Parathyroid adenoma (tissue), 2 donors: ENCODE data around the gene EIF3M.

Experiments
- H2AFZ ChIP-seq: fragments of 300-600 bp; sonication (generic); one replicate; pipeline ENCODE4 v1.7.0; 2017; ENCODE audit warnings: antibody characterized with exemption, mild to moderate bottlenecking
- H3K27ac ChIP-seq: fragments of 300-600 bp; sonication (generic); one replicate; pipeline ENCODE4 v1.7.0; 2017
- H3K27me3 ChIP-seq: fragments of 300-600 bp; sonication (generic); one replicate; pipeline ENCODE4 v1.7.0; 2017; ENCODE audit warnings: low read length; ENCODE audit not compliant: control insufficient read depth, insufficient read depth
- H3K36me3 ChIP-seq: fragments of 300-600 bp; sonication (generic); one replicate; pipeline ENCODE4 v1.7.0; 2017; ENCODE audit warnings: low read length; ENCODE audit not compliant: control insufficient read depth, insufficient read depth
- H3K4me1 ChIP-seq: fragments of 300-600 bp; sonication (generic); one replicate; pipeline ENCODE4 v1.7.0; 2017; ENCODE audit warnings: control low read depth
- H3K4me2 ChIP-seq: fragments of 300-600 bp; sonication (generic); one replicate; pipeline ENCODE4 v1.7.0; 2017; ENCODE audit warnings: low read length
- H3K4me3 ChIP-seq: fragments of 300-600 bp; sonication (generic); one replicate; pipeline ENCODE4 v1.7.0; 2017; ENCODE audit warnings: low read depth, low read length
- H3K79me2 ChIP-seq: fragments of 300-600 bp; sonication (generic); one replicate; pipeline ENCODE4 v1.7.0; 2017; ENCODE audit warnings: control low read depth
- H3K9ac ChIP-seq: fragments of 300-600 bp; sonication (generic); one replicate; pipeline ENCODE4 v1.7.0; 2017; ENCODE audit warnings: mild to moderate bottlenecking
- H3K9me3 ChIP-seq: fragments of 300-600 bp; sonication (generic); one replicate; pipeline ENCODE4 v1.7.0; 2017; ENCODE audit warnings: low read length; ENCODE audit not compliant: control insufficient read depth
- TF ChIP-seq, protein P1 (sequence below): fragments of 300-600 bp; sonication (generic); IDR thresholded peaks from one replicate; pipeline ENCODE4 v1.7.0; 2017; ENCODE audit warnings: antibody characterized with exemption, mild to moderate bottlenecking
- donor health status: primary hyperparathyroidism.

Gene EIF3M

DNA sequence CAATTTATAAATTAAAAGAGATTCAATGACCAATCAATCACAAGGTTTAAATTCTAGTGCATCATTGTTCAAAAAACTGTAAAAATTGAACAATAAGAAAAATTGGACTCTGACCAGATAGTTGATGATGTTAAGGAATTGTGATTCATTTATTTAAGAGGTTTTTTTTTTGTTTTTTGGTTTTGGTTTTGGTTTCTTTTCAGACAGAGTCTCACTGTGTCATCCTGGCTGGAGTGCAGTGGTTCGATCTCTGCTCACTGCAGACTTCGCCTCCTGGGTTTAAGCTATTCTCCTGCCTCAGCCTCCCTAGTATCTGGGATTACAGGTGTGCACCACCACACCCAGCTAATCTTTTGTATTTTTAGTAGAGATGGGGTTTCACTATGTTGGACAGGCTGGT is 17.1 kb upstream of the EIF3M start:
- H3K27ac ChIP-seq, result no peak overlapping the region
- no peak overlapping the region for H3K9ac ChIP-seq
- no peaks in the 10 kb centered on the region for H3K36me3 ChIP-seq
- no peak overlapping the region for H2AFZ ChIP-seq
- H3K4me3 ChIP-seq, result no peak overlapping the region
- no peaks in the 10 kb centered on the region for H3K27me3 ChIP-seq
- no peaks in the 10 kb centered on the region for H3K4me1 ChIP-seq
- H3K79me2 ChIP-seq, result no peaks in the 10 kb centered on the region
- no peak overlapping the region for H3K4me2 ChIP-seq
- no peaks in the 10 kb centered on the region for H3K9me3 ChIP-seq
- TF ChIP-seq, protein P1, sequence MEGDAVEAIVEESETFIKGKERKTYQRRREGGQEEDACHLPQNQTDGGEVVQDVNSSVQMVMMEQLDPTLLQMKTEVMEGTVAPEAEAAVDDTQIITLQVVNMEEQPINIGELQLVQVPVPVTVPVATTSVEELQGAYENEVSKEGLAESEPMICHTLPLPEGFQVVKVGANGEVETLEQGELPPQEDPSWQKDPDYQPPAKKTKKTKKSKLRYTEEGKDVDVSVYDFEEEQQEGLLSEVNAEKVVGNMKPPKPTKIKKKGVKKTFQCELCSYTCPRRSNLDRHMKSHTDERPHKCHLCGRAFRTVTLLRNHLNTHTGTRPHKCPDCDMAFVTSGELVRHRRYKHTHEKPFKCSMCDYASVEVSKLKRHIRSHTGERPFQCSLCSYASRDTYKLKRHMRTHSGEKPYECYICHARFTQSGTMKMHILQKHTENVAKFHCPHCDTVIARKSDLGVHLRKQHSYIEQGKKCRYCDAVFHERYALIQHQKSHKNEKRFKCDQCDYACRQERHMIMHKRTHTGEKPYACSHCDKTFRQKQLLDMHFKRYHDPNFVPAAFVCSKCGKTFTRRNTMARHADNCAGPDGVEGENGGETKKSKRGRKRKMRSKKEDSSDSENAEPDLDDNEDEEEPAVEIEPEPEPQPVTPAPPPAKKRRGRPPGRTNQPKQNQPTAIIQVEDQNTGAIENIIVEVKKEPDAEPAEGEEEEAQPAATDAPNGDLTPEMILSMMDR, result no peak

- Histone ChIP-seq H3K79me2 (no peaks in the 10 kb centered on the region), H3K9me3 (no peaks in the 10 kb centered on the region), H3K4me3 (no peak overlapping the region), H3K4me2 (no peak overlapping the region), H3K27me3 (no peaks in the 10 kb centered on the region), H3K27ac (no peak overlapping the region), H3K36me3 (no peaks in the 10 kb centered on the region), H3K9ac (no peak overlapping the region), H2AFZ (no peak overlapping the region), H3K4me1 (no peaks in the 10 kb centered on the region)
- TF ChIP-seq, protein P1, result no peak
Measured at GRCh38 chr11:32567154-32567553, 16.5 kb upstream of the EIF3M start.

DNA sequence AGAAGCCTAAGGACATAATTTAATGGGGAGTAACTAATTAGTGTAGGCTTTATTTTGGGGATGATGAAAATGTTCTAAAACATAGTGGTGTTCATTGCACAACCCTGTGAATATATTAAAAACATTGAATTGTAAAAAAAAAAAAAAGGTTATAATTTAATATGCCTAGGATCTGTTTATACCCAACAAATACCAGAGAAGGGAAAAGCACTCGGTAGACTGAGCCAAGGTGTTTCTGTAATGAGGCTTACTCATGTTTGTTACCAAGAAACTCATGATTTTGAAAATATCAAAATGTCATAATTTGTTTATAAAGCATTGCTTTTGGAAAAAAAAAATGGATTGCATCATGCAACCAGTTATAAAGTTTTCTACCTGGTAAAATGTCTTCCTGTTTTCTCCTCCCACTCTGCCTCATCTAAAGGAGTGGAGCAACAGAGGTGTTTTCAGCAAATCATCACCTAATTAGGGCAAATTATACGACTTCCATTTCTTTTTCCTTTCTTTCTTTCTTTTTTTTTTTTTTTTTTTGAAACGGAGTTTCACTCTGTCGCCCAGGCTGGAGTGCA is 14.2 kb upstream of the EIF3M start:
- Histone ChIP-seq H3K4me1 (no peaks in the 10 kb centered on the region), H3K4me3 (no peak overlapping the region), H3K27me3 (no peaks in the 10 kb centered on the region), H3K9ac (no peak overlapping the region), H3K27ac (no peak overlapping the region), H3K4me2 (no peak overlapping the region), H2AFZ (no peak overlapping the region), H3K79me2 (no peaks in the 10 kb centered on the region), H3K36me3 (no peaks in the 10 kb centered on the region), H3K9me3 (no peaks in the 10 kb centered on the region)
- TF ChIP-seq, protein P1, result no peak

GRCh38 chr11:32571039-32571438 is 12.6 kb upstream of the EIF3M start:
- Histone ChIP-seq H3K36me3 (no peaks in the 10 kb centered on the region), H3K4me3 (no peak overlapping the region), H3K9me3 (no peaks in the 10 kb centered on the region), H2AFZ (no peak overlapping the region), H3K79me2 (no peaks in the 10 kb centered on the region), H3K27ac (no peak overlapping the region), H3K4me1 (no peaks in the 10 kb centered on the region), H3K9ac (no peak overlapping the region), H3K4me2 (no peak overlapping the region), H3K27me3 (no peaks in the 10 kb centered on the region)
- TF ChIP-seq, protein P1, result no peak

GRCh38 chr11:32573228-32573627 is 10.4 kb upstream of the EIF3M start:
- no peaks in the 10 kb centered on the region for H3K9me3 ChIP-seq
- H3K79me2 ChIP-seq, result no peaks in the 10 kb centered on the region
- H3K4me1 ChIP-seq, result no peaks in the 10 kb centered on the region
- H3K9ac ChIP-seq, result no peak overlapping the region
- no peaks in the 10 kb centered on the region for H3K36me3 ChIP-seq
- no peak overlapping the region for H3K27ac ChIP-seq
- TF ChIP-seq, protein P1, result no peak
- no peaks in the 10 kb centered on the region for H3K27me3 ChIP-seq
- H3K4me3 ChIP-seq, result no peak overlapping the region
- H2AFZ ChIP-seq, result peak overlapping the region; percentile 45
- H3K4me2 ChIP-seq, result no peak overlapping the region
